AG10803 (cell line): ENCODE measurements around the gene ZNF165.
A peak's percentile ranks its signal among the peaks of the same experiment; 100 is the strongest.
"Not testable (repeated sequence)": the region's sequence is repeated elsewhere in the genome, so short reads cannot be mapped to it uniquely, and the experiment has no call there.

Source experiments
- DNase-seq: peaks from one replicate; pipeline ENCODE4 v3.0.0; 2010; ENCODE audit warnings: low read depth
- H3K4me3 ChIP-seq: 2 replicates; pipeline ENCODE4 v1.5.1; 2011; ENCODE audit warnings: mild to moderate bottlenecking, low read length, control low read depth
- TF ChIP-seq, protein P1 (sequence below): conservative IDR thresholded peaks from 2 replicates; pipeline ENCODE4 v1.5.1; 2011; ENCODE audit warnings: mild to moderate bottlenecking, low read length, control low read depth, inconsistent platforms

Gene ZNF165

DNA sequence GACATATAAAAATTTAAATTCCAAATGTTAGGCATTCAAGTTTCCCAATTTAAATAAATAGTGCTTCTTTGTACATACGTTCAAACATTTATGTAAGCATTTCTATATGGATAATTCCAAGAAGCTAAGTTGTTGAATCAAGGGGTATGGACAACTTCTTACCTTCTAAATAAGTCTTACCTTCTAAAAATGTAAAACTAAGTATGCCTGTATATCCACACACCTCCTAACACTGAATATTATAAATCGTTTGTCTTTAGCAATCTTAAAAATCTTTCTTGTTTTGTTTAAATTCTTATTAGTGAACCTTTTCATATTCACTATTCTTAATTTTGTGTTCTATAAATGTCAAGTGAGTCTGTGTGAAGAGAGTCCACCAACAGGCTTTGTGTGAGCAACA, 41.5 kb downstream of the ZNF165 start:
- TF ChIP-seq, protein P1, sequence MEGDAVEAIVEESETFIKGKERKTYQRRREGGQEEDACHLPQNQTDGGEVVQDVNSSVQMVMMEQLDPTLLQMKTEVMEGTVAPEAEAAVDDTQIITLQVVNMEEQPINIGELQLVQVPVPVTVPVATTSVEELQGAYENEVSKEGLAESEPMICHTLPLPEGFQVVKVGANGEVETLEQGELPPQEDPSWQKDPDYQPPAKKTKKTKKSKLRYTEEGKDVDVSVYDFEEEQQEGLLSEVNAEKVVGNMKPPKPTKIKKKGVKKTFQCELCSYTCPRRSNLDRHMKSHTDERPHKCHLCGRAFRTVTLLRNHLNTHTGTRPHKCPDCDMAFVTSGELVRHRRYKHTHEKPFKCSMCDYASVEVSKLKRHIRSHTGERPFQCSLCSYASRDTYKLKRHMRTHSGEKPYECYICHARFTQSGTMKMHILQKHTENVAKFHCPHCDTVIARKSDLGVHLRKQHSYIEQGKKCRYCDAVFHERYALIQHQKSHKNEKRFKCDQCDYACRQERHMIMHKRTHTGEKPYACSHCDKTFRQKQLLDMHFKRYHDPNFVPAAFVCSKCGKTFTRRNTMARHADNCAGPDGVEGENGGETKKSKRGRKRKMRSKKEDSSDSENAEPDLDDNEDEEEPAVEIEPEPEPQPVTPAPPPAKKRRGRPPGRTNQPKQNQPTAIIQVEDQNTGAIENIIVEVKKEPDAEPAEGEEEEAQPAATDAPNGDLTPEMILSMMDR = no peak
- no peak for DNase-seq
- no peak overlapping the region for H3K4me3 ChIP-seq

DNA sequence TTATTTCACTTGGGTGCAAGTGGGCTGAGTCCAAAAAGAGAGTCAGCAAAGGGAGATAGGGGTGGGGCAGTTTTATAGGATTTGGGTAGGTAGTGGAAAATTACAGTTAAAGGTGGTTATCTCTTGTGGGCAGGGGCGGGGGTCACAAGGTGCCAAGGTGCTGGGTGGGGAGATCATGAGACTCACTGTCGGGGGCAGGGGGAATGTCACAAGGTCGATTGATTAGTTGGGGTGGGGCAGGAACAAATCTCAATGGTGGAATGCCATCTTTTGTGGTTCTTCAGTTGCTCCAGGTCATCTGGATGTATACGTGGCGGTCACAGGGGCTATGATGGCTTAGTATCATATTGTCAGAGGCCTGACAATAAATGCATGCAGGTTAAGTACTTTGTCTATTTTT, 41.9 kb downstream of the ZNF165 start:
- DNase-seq, H3K4me3 ChIP-seq: not testable (repeated sequence)

DNA sequence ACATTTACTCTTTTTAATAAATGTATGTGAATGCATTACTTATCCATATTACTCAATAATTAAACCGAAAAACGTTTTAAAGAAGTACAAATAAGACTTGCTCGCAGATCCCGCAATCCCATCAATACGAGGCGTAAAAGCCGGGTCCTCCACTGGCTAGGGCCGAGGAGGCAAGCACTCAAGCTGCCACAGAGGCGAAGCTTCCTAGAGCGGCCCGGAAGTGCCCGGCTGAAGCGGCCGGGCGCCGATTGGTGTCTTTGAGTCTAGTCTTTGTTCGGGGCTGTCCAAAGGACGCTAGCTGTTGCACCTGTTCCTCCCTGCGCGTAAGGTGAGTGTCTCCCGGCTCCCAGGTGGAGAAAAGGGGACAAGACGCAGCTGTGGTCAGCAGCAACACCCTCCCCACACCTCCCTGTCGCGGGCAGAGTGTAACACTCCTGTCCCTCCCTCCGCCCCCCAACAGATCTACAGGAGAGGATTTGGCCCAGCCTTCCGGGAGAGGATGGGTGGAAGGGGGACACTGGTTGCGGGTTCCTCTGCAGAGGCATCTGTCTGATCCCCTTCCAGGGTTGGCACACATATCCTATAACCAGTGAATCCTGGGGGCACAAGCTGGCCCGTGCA, 44.1 kb downstream of the ZNF165 start, which contains the start of gene ZSCAN16:
TSS of gene ZSCAN16 (plus strand) at position 260 of the 621 bp plus-strand sequence. CDS start 835 bp downstream, outside the sequence.
- peak within 1 kb of the TSS; percentile 82 for H3K4me3 ChIP-seq
- TF ChIP-seq, protein P1 = no peak
- peak; percentile 83 for DNase-seq

DNA sequence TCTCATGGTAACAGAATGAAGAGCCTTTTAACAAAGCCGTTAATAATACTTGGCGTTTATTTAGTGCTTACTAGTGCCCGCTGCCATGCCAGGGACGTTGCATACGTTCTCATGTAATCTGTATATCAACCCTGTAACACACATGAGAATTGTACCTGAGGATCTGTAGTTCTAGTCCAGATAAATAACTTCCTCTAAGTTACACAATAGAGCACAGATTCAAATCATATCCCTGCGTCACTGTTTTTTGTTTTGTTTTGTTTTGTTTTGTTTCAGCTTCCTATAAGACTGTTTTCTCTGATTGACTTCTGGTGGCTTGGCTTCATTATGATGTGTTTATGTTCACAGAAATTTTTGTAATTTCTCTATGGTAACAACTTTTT, 44.6 kb downstream of the ZNF165 start:
- TF ChIP-seq, protein P1 = no peak
- peak overlapping the region; percentile 82 for H3K4me3 ChIP-seq
- no peak for DNase-seq

DNA sequence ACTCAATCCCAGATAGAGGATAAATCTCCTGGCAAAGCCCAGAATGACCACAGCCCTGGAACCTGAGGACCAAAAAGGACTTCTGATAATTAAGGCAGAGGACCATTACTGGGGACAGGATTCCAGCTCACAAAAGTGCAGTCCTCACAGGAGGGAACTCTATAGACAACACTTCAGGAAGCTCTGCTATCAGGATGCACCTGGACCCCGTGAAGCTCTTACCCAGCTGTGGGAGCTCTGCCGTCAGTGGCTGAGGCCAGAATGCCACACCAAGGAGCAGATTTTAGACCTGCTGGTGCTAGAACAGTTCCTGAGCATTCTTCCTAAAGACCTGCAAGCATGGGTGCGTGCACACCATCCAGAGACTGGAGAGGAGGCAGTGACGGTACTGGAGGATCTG, 45.0 kb downstream of the ZNF165 start:
- TF ChIP-seq, protein P1 = no peak
- DNase-seq = no peak
- H3K4me3 ChIP-seq = no peak overlapping the region

DNA sequence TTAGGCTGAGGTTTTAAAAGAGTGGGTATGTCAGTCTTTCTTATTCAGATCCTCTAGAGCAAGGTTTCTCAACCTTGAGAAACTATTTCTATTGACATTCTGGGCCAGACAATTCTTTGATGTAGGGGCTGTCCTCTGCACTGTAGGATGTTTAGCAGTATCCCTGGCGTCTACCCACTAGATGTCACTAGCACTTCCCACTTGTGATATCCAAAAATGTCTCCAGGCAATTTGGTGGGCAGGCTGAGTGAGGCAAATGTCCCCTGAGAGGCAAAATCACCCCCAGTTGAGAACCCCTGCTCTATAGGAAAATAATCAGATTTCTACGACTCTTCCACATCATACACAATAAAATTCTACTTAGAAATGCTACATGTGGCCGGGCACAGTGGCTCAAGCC, 53.6 kb downstream of the ZNF165 start:
- peak; percentile 42 for DNase-seq
- TF ChIP-seq, protein P1 = peak; percentile 56
- no peak overlapping the region for H3K4me3 ChIP-seq

DNA sequence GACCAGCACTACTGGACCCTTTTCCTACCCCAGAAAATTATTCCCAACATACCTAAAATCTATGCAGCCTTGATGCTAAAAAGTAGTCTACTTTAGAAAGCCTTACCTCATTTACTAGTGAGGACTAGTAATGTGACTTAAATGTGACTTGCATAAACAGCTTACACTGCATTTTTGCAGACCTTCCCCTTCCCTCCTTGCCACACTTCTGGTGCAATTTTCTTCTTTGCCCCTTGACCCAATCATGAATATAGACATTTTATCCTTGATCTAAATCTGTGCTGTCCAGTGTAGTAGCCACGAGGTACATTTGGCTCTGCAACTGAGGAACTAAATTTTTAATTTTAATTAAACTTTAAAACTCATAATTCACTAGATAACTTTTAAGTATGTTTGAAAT, 54.3 kb downstream of the ZNF165 start:
- no peak for DNase-seq
- no peak overlapping the region for H3K4me3 ChIP-seq
- TF ChIP-seq, protein P1 = no peak

DNA sequence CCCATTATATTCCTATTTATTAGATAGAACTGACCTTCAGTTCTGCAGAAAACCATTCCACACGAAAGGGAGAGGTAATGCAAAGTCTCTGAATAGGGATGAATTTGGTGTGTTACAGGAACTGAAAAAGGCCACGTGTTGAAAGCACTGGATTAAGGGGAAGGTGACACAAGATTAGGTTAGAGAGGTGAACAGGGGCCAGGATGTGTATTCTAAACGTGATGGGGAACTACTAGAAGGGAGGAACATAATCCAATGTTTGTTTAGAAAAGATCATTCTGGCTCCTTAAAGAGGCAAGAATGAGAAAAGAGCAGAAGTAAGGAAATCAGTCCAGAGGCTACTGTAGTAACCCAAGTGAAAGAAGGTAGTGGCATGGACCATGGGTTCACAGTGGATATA, 55.0 kb downstream of the ZNF165 start:
- DNase-seq = no peak
- H3K4me3 ChIP-seq = peak overlapping the region; percentile 92
- TF ChIP-seq, protein P1 = no peak
